GM18526 (cell line): ENCODE data around the gene CACNA1B.
"Not testable (repeated sequence)": the region's sequence is repeated elsewhere in the genome, so short reads cannot be mapped to it uniquely, and the experiment has no call there.

Source experiments
- POLR2A ChIP-seq: IDR thresholded peaks from 3 replicates; pipeline ENCODE4 v1.6.1; 2011; ENCODE audit not compliant: insufficient read length; ENCODE audit errors: extremely low read depth

The CACNA1B gene

GRCh38 chr9:137877506-137878122, at the start of gene CACNA1B:
CACNA1B (plus strand) TSS chr9:137877782; CDS start chr9:137877934, 152 bp downstream.
- TF ChIP-seq POLR2A = not testable (repeated sequence)

- no peak for TF ChIP-seq POLR2A
These were observed 49.6 kb upstream of the CACNA1B start for GRCh38 chr9:137827908-137828526.

GRCh38 chr9:137828527-137829259, 48.9 kb upstream of the CACNA1B start:
- TF ChIP-seq POLR2A = no peak

GRCh38 chr9:137829260-137829996, 48.2 kb upstream of the CACNA1B start:
- no peak for TF ChIP-seq POLR2A

- no peak for TF ChIP-seq POLR2A
These were observed 45.3 kb upstream of the CACNA1B start for GRCh38 chr9:137832191-137832700.

- no peak for TF ChIP-seq POLR2A
These were observed 44.6 kb upstream of the CACNA1B start for GRCh38 chr9:137832830-137833590.

GRCh38 chr9:137833721-137834613, 43.6 kb upstream of the CACNA1B start:
- no peak for TF ChIP-seq POLR2A

- TF ChIP-seq POLR2A = no peak
These were observed 42.6 kb upstream of the CACNA1B start for GRCh38 chr9:137834846-137835546.

GRCh38 chr9:137836151-137836830, 41.3 kb upstream of the CACNA1B start:
- TF ChIP-seq POLR2A = no peak

GRCh38 chr9:137836831-137837241, 40.7 kb upstream of the CACNA1B start:
- TF ChIP-seq POLR2A = no peak

GRCh38 chr9:137837345-137838278, 40.0 kb upstream of the CACNA1B start:
- TF ChIP-seq POLR2A = no peak
